Measurements from ENCODE around the gene SH3PXD2A.

SH3PXD2A gene

DNA sequence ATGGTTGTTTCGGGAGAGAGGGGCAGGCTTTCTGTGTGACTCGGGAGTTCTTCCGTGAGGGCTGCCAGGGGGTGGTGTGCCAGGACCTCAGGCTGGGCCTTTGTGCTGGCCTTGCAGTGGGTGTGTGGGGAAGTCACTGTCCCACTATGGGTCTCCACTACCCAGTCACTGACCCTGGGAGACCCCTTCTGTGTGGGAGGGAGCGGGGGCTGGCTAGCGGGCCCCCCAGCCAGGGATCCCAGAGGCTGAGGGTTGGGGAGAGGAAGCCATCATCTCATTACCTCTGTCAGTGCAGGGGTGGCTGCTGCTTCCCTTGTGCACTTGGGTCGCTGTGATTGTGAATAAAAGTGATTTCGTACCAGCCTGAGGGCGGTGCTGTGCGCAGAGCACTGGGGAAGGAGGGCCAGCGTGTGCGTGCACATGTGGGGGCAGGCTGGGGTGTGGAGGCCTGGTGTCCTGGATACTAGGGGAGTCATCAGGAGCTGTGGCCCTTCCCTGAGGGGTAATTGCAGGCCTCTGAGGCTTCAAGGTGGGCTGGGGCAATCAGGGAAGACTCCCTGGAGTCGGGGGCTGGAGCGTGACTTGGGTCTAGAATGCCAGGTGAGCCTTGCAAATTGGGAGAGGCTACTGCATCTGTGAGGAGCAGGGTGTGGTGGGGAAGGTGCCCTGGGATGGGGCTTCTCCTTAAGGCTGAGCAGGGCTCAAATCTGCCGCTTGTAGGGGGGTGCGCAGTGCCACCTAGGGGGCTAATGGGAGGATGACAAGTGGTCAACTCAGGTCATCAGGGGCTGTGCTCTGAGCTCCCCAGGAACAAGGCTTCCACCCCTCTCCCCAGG is 263.0 kb downstream of the SH3PXD2A start:
- H3K36me3 ChIP-seq (ENCODE audit: control insufficient read depth, insufficient read depth, low read length, severe bottlenecking): peaks cover 3% of the 10 kb centered on the region
- DNase-seq (ENCODE audit: low read depth): peak; percentile 57
- H3K9me3 ChIP-seq (ENCODE audit: control insufficient read depth, low read length): peaks cover 4% of the 10 kb centered on the region
- H3K4me3 ChIP-seq (ENCODE audit: low read length): no peak overlapping the region
- H3K9ac ChIP-seq (ENCODE audit: low read length): no peak overlapping the region
- peaks cover 9% of the 10 kb centered on the region for H3K4me1 ChIP-seq (ENCODE audit: control insufficient read depth, insufficient read depth, low read length)
- H3K27me3 ChIP-seq (replicated peaks; ENCODE audit: control insufficient read depth, insufficient read depth, low read length): no peaks in the 10 kb centered on the region

DNA sequence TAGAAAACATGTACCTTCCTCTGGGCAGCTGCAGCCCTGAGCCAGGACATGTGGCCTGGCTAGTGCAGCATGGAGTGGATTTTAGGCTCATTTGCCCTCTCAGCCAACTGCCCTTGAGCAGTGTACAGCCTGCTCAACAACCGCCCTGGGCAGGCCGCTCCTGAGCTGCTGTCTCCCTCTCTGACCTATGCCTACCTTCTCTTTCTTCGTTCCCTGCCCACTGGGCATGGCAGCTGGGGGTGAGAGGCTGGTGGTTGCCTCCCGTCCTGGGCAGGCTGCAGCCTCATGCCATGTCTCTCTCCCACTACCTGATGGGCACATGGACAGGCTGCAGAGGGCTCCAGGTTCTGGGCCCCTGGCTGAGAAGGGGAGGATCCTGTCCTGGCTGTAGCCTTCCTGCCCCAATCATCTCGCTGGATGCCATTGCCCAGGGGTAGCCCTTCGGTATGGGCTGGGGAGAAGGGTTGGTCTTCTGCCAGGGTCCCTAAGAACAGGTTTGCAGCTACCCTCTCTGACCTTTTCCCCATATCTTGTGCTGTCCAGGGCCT is 264.6 kb downstream of the SH3PXD2A start:
- no peak for DNase-seq (ENCODE audit: low read depth)
- no peaks in the 10 kb centered on the region for H3K4me1 ChIP-seq (ENCODE audit: control insufficient read depth, insufficient read depth, low read length)
- H3K4me3 ChIP-seq (ENCODE audit: low read length): no peak overlapping the region
- peaks cover 6% of the 10 kb centered on the region for H3K36me3 ChIP-seq (ENCODE audit: control insufficient read depth, insufficient read depth, low read length, severe bottlenecking)
- peaks cover 7% of the 10 kb centered on the region for H3K9me3 ChIP-seq (ENCODE audit: control insufficient read depth, low read length)
- no peak overlapping the region for H3K9ac ChIP-seq (ENCODE audit: low read length)
- no peaks in the 10 kb centered on the region for H3K27me3 ChIP-seq (replicated peaks; ENCODE audit: control insufficient read depth, insufficient read depth, low read length)

DNA sequence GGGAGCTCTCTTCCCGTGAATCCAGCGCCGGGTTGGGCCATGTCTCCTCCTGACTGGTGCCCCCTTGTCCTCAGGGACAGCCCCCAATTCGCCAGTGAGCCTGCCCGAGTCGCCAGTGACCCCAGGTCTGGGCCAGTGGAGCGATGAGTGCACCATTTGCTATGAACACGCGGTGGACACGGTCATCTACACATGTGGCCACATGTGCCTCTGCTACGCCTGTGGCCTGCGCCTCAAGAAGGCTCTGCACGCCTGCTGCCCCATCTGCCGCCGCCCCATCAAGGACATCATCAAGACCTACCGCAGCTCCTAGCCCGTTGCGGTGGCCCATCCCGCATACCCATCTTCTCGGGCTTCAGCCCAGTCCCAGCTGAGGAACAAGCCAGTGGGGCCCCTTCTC is 265.3 kb downstream of the SH3PXD2A start:
- no peaks in the 10 kb centered on the region for H3K4me1 ChIP-seq (ENCODE audit: control insufficient read depth, insufficient read depth, low read length)
- peaks cover 6% of the 10 kb centered on the region for H3K36me3 ChIP-seq (ENCODE audit: control insufficient read depth, insufficient read depth, low read length, severe bottlenecking)
- H3K27me3 ChIP-seq (replicated peaks; ENCODE audit: control insufficient read depth, insufficient read depth, low read length): peaks cover under 1% of the 10 kb centered on the region
- peaks cover 7% of the 10 kb centered on the region for H3K9me3 ChIP-seq (ENCODE audit: control insufficient read depth, low read length)
- no peak for DNase-seq (ENCODE audit: low read depth)
- no peak overlapping the region for H3K4me3 ChIP-seq (ENCODE audit: low read length)
- H3K9ac ChIP-seq (ENCODE audit: low read length): no peak overlapping the region

DNA sequence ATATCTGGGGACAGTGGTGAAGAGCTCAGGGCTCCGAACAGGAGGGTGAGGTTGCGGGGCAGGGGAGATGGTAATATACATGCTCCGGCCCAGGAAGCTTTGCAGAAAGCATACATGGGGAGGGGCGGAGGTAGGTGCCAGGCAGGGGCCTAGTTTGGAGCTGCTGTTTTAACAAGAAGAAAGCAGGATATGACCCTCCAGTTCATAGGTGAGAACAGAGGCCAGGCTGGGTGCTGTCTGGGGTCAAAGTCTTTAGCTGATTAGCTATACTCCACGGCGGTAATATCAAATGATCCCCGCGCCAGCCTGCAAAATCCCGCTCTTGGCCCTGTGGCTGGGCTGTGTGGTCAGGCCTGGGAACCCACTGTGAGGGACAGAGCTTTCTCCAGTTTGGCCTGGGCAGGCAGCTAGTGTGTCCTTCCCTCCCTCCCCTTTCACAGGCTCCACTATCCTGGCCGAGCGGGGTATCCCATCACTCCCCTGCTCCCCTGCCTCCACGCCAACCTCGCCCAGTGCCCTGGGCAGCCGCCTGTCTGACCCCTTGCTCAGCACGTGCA is 266.2 kb downstream of the SH3PXD2A start:
- Histone ChIP-seq H3K9me3 (ENCODE audit: control insufficient read depth, low read length) (peaks cover 7% of the 10 kb centered on the region), H3K9ac (ENCODE audit: low read length) (no peak overlapping the region), H3K36me3 (ENCODE audit: control insufficient read depth, insufficient read depth, low read length, severe bottlenecking) (peaks cover 6% of the 10 kb centered on the region), H3K4me3 (ENCODE audit: low read length) (no peak overlapping the region), H3K4me1 (ENCODE audit: control insufficient read depth, insufficient read depth, low read length) (no peaks in the 10 kb centered on the region), H3K27me3 (replicated peaks; ENCODE audit: control insufficient read depth, insufficient read depth, low read length) (peaks cover 10% of the 10 kb centered on the region)
- no peak for DNase-seq (ENCODE audit: low read depth)

DNA sequence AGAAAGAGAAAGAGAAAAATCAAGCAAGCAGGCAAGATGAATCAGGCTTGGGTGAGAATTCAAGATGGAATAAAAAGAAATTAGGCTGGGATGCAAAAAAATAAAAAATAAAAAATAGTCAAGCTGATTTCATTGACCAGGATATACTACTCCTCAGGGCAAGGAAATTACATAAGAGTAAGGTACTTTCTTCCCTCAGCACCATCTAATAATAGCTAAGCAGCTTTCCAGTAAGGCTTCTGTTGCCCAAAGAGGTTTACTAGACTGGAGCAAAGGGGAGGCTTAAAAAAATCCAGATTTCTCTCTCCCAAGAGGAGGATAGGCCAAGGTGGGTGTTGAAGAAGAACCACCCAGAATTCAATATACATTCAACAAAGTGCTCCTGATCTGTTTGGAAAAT is 268.3 kb downstream of the SH3PXD2A start:
- no peak overlapping the region for H3K9ac ChIP-seq (ENCODE audit: low read length)
- no peak for DNase-seq (ENCODE audit: low read depth)
- H3K4me1 ChIP-seq (ENCODE audit: control insufficient read depth, insufficient read depth, low read length): no peaks in the 10 kb centered on the region
- H3K27me3 ChIP-seq (replicated peaks; ENCODE audit: control insufficient read depth, insufficient read depth, low read length): peaks cover 14% of the 10 kb centered on the region
- no peak overlapping the region for H3K4me3 ChIP-seq (ENCODE audit: low read length)
- peaks cover 6% of the 10 kb centered on the region for H3K36me3 ChIP-seq (ENCODE audit: control insufficient read depth, insufficient read depth, low read length, severe bottlenecking)
- H3K9me3 ChIP-seq (ENCODE audit: control insufficient read depth, low read length): peaks cover 7% of the 10 kb centered on the region

DNA sequence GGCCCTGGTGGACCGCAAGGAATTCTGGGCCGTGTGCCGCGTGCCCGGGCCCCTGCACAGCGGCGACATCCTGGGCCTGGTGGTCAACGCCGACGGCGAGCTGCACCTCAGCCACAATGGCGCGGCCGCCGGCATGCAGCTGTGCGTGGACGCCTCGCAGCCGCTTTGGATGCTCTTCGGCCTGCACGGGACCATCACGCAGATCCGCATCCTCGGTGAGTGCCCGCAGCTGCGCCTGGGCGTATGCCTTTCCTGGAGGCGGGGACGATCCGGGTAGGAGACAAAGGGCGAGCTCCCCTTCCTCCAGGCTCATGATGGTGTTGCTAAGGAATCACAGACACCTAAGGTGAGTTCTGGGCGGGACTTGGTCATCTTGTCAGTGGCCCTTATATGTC is 270.4 kb downstream of the SH3PXD2A start:
- Histone ChIP-seq H3K36me3 (ENCODE audit: control insufficient read depth, insufficient read depth, low read length, severe bottlenecking) (peaks cover 6% of the 10 kb centered on the region), H3K4me1 (ENCODE audit: control insufficient read depth, insufficient read depth, low read length) (no peaks in the 10 kb centered on the region), H3K9ac (ENCODE audit: low read length) (no peak overlapping the region), H3K4me3 (ENCODE audit: low read length) (peak overlapping the region; percentile 71), H3K27me3 (replicated peaks; ENCODE audit: control insufficient read depth, insufficient read depth, low read length) (peaks cover 30% of the 10 kb centered on the region), H3K9me3 (ENCODE audit: control insufficient read depth, low read length) (peaks cover 7% of the 10 kb centered on the region)
- no peak for DNase-seq (ENCODE audit: low read depth)

DNA sequence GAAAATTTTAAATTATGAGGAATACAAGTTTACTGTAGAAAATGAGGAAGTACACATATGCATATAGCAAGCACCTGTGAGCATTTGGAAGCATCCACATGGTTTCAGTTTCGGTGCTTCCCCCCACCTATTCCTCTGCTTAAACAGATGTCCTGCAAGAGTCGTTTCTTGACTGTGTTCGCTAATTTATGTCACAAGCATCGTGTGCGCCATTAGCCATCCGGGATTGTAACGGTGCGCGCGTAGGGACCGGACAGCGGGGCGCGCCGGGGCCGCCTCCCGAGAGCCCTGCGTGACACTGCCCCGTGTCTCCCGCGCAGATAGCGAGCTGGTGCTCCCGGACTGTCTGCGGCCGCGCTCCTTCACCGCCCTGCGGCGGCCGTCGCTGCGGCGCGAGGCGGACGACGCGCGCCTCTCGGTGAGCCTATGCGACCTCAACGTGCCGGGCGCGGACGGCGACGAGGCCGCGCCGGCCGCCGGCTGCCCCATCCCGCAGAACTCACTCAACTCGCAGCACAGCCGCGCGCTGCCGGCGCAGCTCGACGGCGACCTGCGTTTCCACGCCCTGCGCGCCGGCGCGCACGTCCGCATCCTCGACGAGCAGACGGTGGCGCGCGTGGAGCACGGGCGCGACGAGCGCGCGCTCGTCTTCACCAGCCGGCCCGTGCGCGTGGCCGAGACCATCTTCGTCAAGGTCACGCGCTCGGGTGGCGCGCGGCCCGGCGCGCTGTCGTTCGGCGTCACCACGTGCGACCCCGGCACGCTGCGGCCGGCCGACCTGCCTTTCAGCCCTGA is 271.0 kb downstream of the SH3PXD2A start:
- H3K9me3 ChIP-seq (ENCODE audit: control insufficient read depth, low read length): peaks cover 7% of the 10 kb centered on the region
- peak; percentile 36 for DNase-seq (ENCODE audit: low read depth)
- peak overlapping the region; percentile 71 for H3K4me3 ChIP-seq (ENCODE audit: low read length)

DNA sequence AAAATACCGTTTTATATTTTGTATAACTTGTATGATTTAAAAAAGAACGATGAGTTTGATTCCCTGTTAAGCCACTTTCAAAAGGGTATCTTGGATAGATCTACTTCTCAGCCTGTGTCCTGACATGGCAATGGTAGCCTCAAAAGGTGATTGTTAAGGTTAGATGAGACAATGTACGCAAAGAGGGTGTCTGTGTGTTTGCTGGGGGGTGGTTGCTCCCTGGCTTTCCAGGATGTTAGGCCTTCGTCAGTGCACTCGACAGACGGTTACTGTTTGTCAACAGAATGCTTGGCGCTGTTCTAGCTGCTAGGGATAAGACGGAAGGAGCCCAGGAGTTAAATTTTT is 271.5 kb downstream of the SH3PXD2A start:
- DNase-seq (ENCODE audit: low read depth): no peak
- Histone ChIP-seq H3K9ac (ENCODE audit: low read length) (no peak overlapping the region), H3K9me3 (ENCODE audit: control insufficient read depth, low read length) (peaks cover 7% of the 10 kb centered on the region), H3K27me3 (replicated peaks; ENCODE audit: control insufficient read depth, insufficient read depth, low read length) (peaks cover 39% of the 10 kb centered on the region), H3K4me3 (ENCODE audit: low read length) (peak overlapping the region; percentile 71), H3K36me3 (ENCODE audit: control insufficient read depth, insufficient read depth, low read length, severe bottlenecking) (peaks cover 6% of the 10 kb centered on the region), H3K4me1 (ENCODE audit: control insufficient read depth, insufficient read depth, low read length) (no peaks in the 10 kb centered on the region)

More for the DNA sequence above, 271.0 kb downstream of the SH3PXD2A start:
- Histone ChIP-seq H3K9ac (ENCODE audit: low read length) (no peak overlapping the region), H3K4me1 (ENCODE audit: control insufficient read depth, insufficient read depth, low read length) (no peaks in the 10 kb centered on the region), H3K27me3 (replicated peaks; ENCODE audit: control insufficient read depth, insufficient read depth, low read length) (peaks cover 33% of the 10 kb centered on the region), H3K36me3 (ENCODE audit: control insufficient read depth, insufficient read depth, low read length, severe bottlenecking) (peaks cover 6% of the 10 kb centered on the region)

DNA sequence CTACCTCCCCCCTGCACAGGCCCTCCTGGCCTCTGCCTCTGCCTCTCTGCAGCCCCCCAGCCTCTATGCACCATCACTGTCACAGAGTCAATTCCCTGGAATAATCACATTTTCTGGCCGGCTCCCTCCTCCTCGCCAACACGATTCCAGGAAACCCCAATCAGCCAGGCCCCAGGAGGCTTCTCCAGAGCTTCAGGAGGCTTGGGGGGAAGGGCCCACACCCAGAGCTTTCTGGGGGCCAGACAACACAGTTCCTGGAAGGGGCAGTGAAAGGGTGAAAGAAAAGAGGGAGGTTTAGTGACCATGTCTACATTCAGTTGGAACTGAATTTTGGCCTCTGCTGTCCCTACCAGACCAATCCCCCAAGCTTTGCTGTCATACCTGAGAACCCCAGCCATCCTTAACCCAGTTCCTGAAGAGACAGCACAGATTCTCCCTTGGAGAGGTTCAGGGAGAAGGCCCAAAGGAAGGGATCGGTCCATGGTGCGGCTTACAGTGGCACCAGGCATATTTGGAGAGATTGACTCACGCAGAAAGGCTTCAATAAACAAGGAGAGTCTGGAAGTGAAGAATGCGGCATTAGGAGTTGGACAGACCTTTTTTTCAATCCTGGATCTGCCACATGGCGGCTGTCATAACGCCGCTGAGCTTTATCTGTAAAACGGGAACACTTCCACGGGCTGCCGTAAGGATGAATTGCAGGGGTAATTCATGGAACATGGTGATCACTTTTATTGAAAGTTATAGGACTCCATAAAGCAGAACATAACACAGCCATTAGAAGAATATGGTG is 272.8 kb downstream of the SH3PXD2A start:
- no peak overlapping the region for H3K9ac ChIP-seq (ENCODE audit: low read length)
- peaks cover 4% of the 10 kb centered on the region for H3K36me3 ChIP-seq (ENCODE audit: control insufficient read depth, insufficient read depth, low read length, severe bottlenecking)
- H3K4me1 ChIP-seq (ENCODE audit: control insufficient read depth, insufficient read depth, low read length): no peaks in the 10 kb centered on the region
- no peak for DNase-seq (ENCODE audit: low read depth)
- peaks cover 4% of the 10 kb centered on the region for H3K9me3 ChIP-seq (ENCODE audit: control insufficient read depth, low read length)
- H3K4me3 ChIP-seq (ENCODE audit: low read length): no peak overlapping the region
- H3K27me3 ChIP-seq (replicated peaks; ENCODE audit: control insufficient read depth, insufficient read depth, low read length): peaks cover 52% of the 10 kb centered on the region

DNA sequence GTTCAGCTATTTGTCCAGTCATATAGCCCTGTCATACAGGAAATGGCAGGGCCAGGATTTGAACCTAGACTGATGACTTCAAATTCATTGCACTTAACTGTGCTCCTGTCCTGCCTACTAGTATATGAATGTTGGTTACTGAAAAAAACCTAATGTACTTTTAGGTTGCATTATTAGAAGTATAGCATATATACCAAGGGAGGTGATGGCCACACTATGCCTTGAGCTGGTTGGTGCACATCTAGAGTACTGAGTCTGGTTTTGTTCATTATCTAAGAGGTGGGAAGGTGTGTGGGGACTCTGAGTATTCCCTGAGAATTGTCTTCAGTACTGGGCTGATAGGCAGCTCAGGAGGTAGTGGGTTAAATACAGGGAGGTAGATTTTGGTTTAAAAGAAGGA is 273.9 kb downstream of the SH3PXD2A start:
- no peaks in the 10 kb centered on the region for H3K9me3 ChIP-seq (ENCODE audit: control insufficient read depth, low read length)
- peaks cover 57% of the 10 kb centered on the region for H3K27me3 ChIP-seq (replicated peaks; ENCODE audit: control insufficient read depth, insufficient read depth, low read length)
- no peak overlapping the region for H3K4me3 ChIP-seq (ENCODE audit: low read length)
- DNase-seq (ENCODE audit: low read depth): no peak
- no peaks in the 10 kb centered on the region for H3K36me3 ChIP-seq (ENCODE audit: control insufficient read depth, insufficient read depth, low read length, severe bottlenecking)
- H3K4me1 ChIP-seq (ENCODE audit: control insufficient read depth, insufficient read depth, low read length): no peaks in the 10 kb centered on the region
- H3K9ac ChIP-seq (ENCODE audit: low read length): no peak overlapping the region
